ENCODE results near the gene GAS2L1.

Gene GAS2L1

DNA sequence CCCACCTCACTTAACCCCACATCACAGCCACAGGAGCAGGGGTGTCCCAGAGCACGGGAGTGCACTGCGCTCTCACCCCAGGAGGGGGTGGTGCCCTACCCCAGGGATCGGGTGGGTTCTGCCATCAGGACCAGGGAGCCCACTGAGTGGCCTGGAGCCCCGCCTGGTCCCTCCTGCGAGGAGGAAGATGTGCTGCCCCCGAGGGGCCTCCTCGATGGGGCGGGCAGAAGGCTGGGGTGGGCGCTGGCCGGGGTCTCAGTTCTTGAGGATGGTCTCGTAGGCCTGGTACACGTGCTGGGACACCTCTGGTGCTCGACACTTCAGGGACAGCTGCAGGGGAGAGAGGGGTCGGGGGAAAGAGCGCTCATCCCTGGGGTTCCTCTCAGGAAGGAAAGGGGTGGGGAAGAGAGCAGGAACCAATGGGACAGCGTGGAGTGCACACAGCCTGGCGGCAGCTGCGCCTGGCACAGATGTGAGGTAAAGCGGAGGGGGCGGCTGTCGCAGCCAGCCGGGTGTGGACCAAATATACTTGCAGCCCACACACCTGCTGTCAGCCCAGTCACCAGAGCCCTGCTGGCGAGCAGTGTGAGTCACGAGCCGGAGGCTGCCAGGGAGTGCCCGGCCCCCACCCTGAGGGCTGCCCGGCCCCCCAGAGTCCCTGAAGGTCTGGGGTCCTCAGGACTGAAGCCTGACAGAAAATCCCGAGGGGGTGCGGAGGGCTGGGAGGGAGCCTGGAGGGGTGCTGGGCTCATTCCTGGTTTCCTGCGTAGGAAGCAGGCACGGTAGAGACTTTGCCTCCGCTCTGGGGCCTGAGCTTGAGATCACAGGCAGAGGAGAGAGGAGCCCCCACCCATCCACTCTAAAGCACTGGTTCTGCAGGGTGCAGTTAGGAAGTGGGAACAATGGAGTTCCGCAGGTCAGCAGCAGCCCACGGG lies 22.4 kb downstream of the GAS2L1 start:
- DNase-seq = no peak

DNA sequence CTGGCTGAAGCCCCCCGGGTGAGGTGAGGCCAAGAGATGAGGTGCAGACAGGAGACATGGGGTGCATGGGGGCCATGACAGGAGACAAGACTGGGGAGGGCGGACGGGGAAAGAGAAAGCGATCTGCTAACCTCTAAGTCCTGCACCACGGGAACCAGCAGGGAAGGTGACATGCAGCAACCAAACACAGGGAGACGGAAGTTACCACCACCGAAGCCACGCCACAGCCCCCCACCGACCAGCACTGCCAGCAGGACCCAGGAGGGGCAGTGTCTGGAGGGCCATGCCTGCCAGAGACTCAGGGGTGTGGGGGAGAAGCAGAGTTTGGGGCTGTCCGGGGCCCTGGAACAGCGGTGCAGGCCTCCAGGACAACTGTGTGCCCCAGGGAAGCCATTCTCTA lies 23.1 kb downstream of the GAS2L1 start:
- no peak for DNase-seq

DNA sequence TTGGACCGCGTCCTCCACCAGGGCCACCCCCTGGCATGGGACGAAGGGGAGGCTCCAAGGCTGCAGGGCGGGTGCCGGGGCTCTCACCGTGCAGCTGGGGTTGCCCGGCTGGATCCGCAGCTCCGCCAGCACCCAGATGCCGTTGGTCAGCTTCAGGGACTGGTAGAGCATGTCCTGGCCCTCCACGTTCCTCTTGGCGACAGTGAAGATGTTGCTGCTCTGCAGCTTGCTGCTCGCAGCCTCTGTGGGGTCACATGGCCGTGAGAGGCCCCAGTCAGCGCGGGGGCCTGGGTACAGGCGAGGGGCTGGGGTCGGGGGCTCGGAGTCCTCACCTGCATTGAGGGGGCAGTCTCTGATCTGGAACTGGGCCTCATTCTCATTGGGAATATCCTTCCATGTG lies 23.8 kb downstream of the GAS2L1 start:
- DNase-seq = no peak

DNA sequence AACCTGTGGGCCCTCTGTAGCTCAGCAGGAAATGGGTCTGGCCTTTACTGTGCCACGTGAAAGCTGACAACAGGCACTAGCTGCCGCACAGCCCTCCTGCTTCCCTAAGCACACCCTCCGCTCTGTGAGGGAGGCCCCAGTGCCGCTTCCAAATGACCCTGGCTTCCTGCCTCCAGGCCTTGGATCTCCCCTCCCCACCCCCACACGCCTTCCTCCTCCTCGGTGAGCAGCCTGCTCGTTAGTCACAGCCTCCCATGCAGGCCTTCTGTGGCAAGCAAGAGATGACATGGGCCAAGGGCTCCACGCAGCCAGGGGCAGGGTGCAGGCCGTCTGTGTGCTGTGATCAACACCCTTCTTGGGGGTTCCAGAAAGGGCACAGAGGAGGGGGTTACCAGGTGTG lies 24.3 kb downstream of the GAS2L1 start:
- DNase-seq = peak in 1 of 2 experiments; percentile 100

DNA sequence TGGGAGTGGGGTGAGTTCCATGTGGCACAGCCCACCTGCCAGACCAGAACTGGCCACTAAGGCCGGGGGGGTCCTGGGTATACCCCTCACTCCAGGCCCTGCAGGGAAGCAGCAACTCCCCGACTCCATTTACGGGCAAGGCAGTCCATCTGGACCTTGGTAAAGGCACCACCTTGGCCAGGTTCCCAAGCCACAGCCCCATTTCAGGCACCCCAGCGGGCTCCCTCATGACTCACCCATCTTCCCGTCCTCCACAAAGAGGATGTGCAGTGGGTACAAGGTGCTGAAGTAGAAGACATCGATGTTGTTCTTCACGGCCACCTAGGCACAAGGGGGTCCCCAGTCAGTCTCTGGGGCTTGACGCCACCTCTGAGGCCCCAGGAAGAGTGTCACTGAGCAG lies 24.8 kb downstream of the GAS2L1 start:
- no peak for DNase-seq

DNA sequence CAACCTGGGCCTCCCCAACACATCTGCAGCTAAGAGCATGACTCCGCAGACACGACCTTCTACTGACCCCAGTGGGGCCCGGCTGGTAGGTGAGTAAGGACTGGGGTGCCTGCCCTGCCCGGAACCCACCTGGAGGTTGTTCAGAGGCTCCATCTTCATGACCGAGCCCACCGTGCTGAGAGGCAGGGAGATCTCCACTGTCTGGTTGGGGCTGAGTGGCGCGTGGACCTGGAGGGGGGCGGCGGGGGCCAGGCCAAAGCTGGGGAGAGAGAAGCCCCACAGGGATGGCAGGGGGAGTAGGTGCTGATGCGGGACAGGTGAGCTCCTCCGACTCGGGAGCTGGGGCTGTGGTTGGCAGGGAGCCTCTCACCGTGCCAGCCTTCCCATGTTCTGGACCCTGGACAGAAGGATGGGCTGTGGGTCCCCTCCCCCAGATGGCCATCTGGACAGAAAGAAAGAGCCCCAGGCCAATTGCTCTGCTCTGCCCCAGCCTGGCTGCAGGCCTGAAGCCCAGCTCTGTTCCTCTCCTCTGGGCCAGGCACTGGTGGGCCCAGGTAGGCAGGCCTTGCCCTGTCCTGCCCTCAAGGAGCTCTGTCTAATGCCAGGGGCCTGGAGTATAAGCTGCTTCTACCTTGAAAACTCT lies 25.3 kb downstream of the GAS2L1 start:
- no peak for DNase-seq

DNA sequence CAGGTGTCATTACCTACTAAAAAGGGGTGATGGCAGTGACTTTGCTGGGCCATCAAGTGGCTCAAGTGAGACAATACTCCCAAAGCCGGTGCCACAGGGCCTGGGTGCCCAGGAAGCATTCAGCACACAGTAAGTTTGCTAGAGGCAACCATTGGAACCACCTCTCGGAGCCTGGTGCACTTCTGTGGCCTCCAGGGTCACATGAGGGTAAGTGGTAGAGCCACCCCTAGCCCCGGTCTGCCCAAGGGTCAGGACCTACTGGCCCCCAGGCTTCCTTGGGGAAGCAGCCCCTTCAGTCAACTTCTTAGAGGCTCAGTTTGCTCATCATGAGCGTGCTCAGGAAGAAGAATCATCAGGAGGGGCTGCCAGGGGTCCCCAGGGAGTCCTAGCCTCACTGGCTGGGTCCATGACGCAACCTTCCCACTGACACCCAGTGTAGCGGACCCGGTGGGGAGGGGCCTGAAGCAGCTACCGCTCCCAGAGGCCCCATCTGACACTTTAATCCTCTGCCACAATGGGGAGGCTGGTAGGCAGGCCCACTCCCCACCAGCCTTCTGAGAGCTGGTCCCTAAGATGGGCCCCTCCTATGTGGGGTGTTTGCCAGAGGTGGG lies 26.5 kb downstream of the GAS2L1 start:
- DNase-seq = no peak

DNA sequence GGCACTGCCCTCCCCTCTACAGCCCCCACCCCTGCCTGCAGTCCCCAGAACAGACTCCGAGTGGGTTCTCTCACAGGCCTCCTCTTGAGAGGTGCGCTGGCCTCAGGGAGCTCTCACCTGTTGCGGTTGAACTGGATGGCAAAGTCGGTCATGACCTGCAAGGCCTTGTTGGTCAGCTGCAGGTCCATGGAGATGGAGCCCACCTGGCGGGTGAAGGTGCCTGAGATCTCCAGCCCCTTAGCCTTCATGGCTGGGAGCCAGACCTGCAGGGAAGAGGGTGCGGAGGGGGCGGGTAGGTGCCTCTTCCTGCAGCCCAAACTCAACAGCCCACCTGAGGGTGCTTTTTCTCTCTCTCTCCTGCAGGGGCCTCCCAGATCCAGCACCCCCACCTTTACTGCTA lies 27.7 kb downstream of the GAS2L1 start:
- no peak for DNase-seq

DNA sequence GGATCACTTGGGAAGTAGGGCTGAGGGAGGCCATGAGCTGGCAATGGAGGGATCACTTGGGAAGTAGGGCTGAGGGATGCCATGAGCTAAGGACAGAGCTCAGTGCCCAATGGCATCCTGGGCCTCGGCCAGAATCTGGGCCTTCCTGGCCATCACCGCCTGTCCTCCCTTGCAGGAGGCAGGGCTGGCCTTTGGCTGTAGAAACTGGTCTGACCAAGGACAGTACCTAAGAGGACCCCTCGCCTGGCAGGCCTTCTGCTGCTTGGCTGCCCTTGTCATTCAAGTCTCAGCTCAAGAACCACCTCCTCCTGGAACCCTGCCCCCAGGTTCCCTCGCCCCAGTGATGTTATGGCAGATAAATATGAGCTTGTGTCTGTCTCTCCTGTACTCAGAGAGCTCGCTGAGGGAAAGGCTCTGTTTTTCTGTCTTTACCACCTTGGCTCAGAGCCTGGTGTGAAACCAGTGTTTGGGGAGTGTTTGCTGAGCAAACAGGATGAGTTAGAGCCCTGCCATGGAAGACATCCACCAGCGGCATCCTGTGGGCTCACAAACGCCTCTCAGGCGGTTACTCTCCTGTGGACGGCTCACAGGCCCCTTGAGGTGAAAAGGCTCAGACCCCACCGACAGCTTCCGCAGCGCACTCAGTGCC lies 28.4 kb downstream of the GAS2L1 start:
- no peak for DNase-seq

DNA sequence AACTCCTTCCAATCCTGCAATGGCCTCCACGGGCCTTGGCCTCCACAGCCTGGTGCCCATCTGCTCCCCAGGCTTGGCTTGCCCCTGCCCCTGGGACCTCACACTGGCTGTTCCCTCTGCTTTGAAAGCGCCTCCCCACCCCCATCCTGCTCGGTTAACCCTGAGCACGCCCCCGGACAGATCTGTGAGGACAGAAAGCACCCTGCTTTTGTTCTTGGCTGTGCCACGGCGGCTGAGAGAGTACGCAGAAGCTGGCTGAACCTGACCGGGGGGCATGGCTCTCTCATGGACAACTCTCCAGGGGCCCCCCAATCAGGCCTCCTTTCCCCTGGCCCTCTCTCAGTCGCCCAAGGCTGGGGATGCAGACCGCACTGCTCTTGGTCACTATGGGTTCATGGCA lies 29.2 kb downstream of the GAS2L1 start:
- DNase-seq = no peak

DNA sequence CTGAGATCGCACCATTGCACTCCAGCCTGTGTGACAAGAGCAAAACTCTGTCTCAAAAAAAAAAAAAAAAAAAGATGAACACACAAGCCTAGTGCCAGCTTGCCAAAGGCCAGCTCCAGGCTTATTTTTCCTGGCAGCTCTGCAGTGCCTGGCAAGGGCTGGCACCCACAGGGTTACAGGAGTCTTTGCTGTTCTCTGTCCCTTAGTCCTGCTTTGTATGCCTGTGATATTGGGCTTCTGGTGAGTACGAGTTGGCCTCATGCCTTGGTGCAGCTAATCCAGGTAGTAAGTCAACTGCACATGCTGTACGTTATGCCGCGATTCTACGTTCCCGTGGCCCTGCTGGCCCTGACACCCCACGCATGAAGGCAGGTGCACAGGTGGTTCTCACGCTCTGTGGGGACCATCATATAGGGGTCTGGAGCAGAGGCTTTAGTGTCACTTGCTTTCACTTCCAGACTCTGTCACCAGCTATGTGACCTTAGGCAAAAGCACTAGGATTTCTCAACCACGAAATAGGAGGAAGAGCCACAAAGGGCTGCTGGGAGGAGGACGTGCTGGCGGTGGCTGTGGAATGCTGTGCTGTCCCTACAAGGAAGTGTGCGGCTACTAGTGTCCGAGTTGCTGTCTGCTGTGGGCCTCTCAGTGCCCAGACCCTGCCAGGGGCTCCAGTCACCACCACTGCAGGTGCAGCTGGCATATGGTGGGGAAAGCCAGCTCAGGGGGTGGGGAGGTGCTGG lies 30.5 kb downstream of the GAS2L1 start:
- DNase-seq = no peak

DNA sequence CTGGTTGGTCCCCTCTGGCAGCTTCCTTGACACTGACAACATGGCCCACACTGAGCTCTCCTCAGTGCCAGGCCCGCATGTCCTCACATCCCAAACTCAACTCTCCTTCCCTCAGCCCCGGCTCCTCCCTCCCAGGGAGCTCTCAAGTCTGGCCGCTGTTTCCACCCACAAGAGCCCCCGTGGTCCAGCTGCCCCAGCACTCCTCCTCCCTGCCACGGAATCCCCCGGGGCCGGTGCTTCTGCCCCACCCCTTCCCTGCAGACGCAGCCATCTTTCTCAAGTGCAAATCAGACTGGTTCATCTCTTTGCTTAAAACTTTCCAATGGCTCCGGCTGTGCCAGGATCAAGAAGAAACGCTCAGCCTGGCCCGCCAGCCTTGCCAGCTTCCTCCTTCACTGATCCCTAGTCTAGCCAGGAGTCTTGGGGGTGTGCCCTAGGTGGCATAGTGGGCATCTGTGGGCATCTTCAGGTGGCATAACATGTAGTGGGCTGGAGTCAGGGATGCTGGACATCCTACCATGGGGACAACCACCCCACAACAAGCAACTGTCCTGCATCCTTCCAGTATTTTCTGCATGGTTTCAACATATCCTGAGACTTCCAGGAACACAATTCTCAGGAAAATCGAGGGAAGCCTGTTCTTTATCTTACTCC lies 31.3 kb downstream of the GAS2L1 start:
- DNase-seq = no peak

DNA sequence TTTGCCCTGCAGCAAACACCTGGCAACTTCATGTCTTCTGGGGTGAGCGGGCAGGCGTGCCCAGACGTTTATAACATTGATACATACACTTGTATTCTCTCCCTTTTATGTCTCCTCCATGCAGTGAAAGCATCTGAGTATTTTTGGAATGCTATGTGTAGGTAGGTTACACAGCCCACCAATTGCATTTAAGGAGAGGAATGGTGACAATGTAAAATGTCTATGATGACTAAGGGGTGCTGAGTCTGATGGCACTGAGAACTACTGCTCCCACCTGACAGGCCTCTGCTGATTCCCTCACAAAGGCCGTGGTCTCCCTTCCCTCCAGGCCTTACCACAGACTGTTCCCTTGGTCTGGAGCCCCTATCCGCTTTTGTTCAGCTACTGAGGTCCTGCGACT lies 31.9 kb downstream of the GAS2L1 start:
- DNase-seq = no peak

DNA sequence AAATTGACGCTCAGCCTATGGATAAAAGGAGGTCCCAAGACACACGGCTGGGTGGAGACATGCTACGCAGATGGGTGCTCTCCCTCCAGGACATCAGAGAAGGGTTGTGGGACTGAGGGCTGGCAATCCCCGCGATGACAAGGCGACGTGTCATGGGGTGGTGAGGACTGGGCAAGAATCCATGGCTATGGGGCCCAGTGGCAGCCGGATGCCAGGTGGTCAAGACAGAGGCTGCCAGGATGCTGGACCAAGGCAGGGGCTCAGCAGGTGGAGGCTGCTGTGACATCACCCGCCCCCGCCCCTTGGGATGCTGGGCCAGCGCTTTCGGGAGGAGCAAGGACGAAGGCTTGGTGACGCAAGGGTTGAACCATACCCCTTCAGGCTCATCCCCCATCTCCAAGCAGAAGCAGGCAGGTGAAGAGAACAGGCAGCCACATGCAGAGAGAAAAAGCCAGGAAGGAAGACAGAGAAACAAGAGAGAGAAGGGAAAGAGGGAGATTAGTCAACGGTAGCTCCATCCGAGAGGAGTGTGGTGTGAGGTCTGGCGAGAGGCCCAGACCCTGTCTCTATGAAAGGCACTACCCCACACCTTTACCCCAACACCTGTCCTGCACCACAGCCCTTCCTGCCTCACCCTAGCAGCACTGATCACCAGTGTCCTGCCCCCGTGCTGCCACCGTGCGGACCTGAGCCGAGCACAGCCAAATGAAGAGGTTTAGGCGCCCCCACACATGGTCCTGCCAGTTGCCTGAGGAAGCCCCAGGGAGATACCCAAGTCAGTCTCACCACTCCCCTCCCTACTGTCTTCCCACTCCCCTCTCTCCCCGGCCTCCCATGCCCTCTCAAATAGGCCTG lies 33.2 kb downstream of the GAS2L1 start:
- no peak for DNase-seq

DNA sequence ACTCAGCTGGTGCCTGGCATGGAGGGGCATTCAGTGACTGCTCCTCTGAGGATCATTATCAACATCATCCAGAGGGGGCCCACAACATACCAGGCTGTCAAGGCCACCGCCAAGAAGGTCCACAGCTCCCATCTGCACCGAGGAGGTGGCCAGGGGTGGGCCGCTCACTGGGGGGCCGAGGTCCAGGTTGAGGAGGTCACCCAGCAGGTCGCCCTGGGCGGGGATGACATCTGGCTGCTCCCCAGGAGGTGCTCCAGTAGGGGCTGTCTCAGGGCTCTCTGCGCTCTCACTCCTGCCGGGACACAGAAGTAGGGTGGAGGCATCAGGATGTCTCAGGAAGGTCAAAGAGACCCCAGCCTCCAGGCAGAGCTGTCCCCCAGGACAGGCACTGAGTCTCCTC lies 34.1 kb downstream of the GAS2L1 start:
- DNase-seq = no peak

DNA sequence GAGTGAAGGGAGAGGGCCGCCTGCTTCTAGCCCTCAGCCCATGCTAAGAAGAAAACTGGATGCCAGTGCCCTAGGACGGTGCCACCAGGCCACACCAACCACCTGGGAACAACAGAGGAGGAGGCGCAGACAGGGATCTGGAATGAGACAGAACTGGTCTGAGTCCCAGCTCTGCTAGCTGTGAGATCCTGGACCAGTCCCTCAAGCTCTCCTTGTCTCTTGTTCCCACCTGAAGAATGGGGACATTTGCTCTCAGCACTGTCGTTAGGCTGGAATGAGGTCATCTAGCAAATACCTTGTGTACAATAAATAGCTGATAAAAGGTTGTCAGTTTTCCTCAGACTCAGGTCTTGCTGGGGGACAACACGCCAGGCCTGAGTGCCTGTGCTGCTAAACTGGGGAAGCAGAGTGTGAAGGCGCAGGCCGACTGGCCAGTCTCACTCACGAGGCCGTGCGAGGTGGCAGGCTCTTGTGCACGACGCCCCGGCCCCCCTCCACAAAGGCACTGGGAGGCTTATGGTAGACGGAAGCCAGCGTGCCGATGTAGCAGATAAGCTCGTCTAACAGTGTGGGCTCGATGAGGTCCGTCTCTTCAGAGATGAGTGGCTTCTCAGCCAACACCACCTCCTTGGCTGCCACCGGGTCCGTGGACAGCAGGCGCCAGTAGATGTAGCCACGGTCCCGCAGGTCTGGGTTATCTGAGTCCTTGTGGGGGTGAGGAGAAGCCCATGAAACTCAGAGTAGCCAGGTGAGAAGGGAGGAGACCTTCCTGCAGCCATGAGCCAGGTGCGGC lies 34.8 kb downstream of the GAS2L1 start:
- DNase-seq = no peak

DNA sequence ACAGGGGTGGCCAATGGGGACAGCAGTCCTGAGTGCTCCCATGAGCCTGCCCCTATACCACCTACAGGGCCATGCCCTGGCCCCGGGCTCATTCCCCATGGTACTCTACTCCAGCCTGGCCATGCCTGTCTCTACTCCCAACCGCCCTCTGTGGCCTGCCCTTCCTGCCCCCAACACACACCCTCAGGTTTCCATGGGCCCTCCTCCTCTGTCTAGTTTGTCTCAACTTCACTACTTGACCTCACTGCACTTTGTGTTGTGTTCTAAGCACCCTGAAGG lies 35.3 kb downstream of the GAS2L1 start:
- no peak for DNase-seq

DNA sequence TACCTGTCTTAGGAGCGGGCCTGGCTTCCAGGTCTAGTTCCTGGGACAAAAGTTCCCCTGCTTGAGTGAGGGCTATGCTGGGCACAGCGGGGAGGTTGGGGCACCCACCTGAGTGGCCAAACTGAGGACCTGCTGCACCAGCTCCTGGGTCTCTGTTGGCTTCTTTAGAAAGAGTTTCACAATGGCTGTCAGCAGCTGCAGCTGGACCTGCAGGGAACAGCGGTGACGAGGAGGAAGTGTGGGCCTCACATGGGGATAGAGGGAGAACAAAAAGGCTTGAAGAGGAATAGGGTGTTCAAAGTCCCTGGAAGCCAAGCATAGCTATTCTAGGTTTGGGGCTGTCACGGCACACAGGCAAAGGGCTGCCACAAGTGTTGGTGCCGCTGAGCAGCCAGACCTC lies 35.7 kb downstream of the GAS2L1 start:
- no peak for DNase-seq

DNA sequence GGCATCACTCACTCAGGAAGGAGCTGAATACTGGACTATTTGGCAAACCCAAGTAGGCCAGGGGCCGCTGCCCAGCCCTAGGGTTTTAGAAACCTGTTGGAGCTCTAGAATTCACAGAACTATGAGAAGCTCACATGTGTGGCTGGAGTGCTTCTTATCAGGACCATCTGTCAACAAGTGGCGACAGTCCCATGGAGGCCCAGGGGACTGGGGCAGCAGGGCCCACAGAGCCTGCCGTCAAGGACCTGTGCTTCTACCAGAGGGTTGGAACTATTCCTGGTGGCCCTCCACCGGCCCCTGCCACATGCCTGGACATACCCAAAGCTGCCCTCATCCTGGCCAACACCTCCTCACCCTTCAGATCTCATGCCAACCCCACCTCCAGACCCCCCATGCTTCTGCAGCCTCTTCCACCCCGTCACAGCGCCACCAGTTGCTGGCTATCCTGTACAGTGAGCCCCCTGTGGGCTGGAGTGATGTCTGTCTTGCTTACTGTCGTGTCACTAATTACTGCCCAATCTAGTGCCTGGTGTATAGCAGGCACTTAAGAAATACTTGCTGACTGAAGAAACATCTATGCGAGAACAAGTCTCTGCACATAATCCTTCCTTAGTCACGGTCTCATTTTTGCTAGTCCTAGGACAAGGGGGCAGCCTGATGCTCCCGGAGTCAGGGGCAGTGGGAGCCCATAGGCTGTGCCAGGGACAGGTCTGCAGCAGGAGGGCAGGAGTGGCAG lies 36.3 kb downstream of the GAS2L1 start:
- DNase-seq = no peak

DNA sequence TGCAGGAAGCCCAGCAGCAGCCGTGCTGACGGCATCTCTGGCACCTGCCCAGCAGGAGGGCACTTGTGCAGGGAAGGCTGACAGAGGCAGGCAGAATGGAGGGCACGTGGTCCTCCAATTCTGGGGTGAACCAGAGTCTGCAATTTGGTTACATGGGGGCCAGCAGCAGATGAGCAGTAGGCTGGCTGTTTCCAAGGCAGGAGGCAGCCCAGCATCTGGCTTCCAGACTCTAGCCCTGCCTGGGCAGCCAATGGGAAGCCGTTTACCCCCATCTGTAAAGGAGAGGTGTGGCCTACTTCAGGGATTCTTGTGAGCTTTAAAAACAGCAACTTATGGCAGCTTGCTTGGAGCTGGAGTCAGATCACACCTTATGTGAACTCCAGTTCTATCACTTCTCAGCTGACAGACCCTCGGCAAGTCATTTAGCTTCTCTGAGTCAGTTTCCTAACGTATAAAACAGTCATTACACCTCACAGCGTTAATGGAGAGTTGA lies 36.9 kb downstream of the GAS2L1 start:
- DNase-seq = peak in 1 of 2 experiments; percentile 10
